ENCODE results near the gene GTF2F1. TPM values are rescaled to one million over a fixed set of nuclear protein-coding genes. Genes with fewer than 3 reads are reported as not detected.
A peak's percentile ranks its signal among the peaks of the same experiment; 100 is the strongest.

The GTF2F1 gene
- total and polyA plus RNA-seq, 9 of the 15 experiments (the other 6 are each of a cell fraction or from before 2014, with no cell fraction given), result 4.7 to 75.4 (median 68.4) TPM

- CTCF ChIA-PET (ENCODE audit: low intra/inter-chr PET ratio), result no interaction called here
- Histone ChIP-seq H3K4me1 (replicated peaks in 1 of 2; ENCODE audit: control insufficient read depth in 2 of 2, insufficient read depth in 2 of 2, low read length in 2 of 2) (peaks cover 8 to 35% of the 10 kb centered on the region in 2 experiments; a peak in 4 of 5 replicates), H3K4me3 (peak overlapping the region; percentile 84), H3K79me2 (ENCODE audit: control insufficient read depth, insufficient read depth, low read length) (peaks cover 17% of the 10 kb centered on the region), H3K9me3 (replicated peaks; ENCODE audit: control insufficient read depth, insufficient read depth, low read depth, low read length) (no peaks in the 10 kb centered on the region), H3K27ac (ENCODE audit: extremely low read depth, low read depth, low read length) (peak overlapping the region; percentile 81), H3K9me1 (ENCODE audit: control insufficient read depth, insufficient read depth, low read length) (no peaks in the 10 kb centered on the region), H4K20me1 (replicated peaks; ENCODE audit: control insufficient read depth, insufficient read depth, low read length) (no peaks in the 10 kb centered on the region), H3K27me3 (ENCODE audit: control insufficient read depth in 2 of 2, insufficient read depth in 2 of 2, low read length in 2 of 2) (no peaks in the 10 kb centered on the region), H3K9ac (ENCODE audit: insufficient read depth in 1 of 2, low read depth in 2 of 2, low read length in 2 of 2) (peak overlapping the region; percentile 77 to 91), H2AFZ (ENCODE audit: low read depth, low read length) (no peak overlapping the region), H3K36me3 (ENCODE audit: control insufficient read depth, insufficient read depth, low read length) (peaks cover 42% of the 10 kb centered on the region; the same call in 2 of the 3 replicates), H3K4me2 (ENCODE audit: insufficient read depth, low read length) (peak overlapping the region; percentile 86)
- TF ChIP-seq RBM17 (IDR thresholded peaks at IDR 0.05; ENCODE audit: borderline replicate concordance, low read depth, low read length) (no peak), MTA1 (IDR thresholded peaks at IDR 0.05; ENCODE audit: borderline replicate concordance) (peak; percentile 2; the same call in 1 of the 2 replicates), CTCF (IDR thresholded peaks at IDR 0.05 in 2 of 3, conservative IDR thresholded peaks at IDR 0.05 in 1 of 3; ENCODE audit: insufficient read depth in 2 of 3, low read depth in 1 of 3, low read length in 3 of 3) (no peak)
- ATAC-seq (no peak), DNase-seq (ENCODE audit: extremely low read depth in 1 of 4, low spot score in 3 of 4) (no peak), FAIRE-seq (peak; percentile 35)
- TSS peak; percentile 70 for BruUV-seq (replicated peaks)
- intact Hi-C loops (cut with micrococcal nuclease), result no loop called here
- in situ Hi-C loops (cut with MboI), result no loop called here
- WGBS (ENCODE audit: insufficient coverage, low coverage, missing lambda C conversion rate), result 35% methylated on average over 11 of the region's 11 CpGs
- POLR2A ChIA-PET, result interaction anchor here (0.8 to 3.4 kb wide), 2 partner anchors 9 to 11 kb away, joined by 4 to 29 read pairs; partner anchors contain the start of gene ALKBH7
Measured at GRCh38 chr19:6362351-6362801, 30.6 kb downstream of the GTF2F1 start.

All from K562 (cell line).